H9 (cell line): ENCODE data around the gene CBLN3. TPM values are rescaled to one million over a fixed set of nuclear protein-coding genes. Genes with fewer than 3 reads are reported as not detected.

Experiments used
- DNase-seq: peaks from one replicate; pipeline ENCODE4 v3.0.0-alpha.2; 2017
- H2AFZ ChIP-seq: one replicate; pipeline ENCODE4 v1.6.1; 2013; ENCODE audit warnings: mild to moderate bottlenecking, low read length, control low read depth, moderate library complexity
- H2AK5ac ChIP-seq: 2 replicates; pipeline ENCODE4 v1.6.1; 2013; ENCODE audit warnings: low read length, control low read depth, mixed read lengths; ENCODE audit not compliant: insufficient read length
- H2BK120ac ChIP-seq: one replicate; pipeline ENCODE4 v1.6.1; 2013; ENCODE audit warnings: low read depth, mild to moderate bottlenecking, low read length, control low read depth, inconsistent platforms; ENCODE audit not compliant: poor library complexity, severe bottlenecking
- H2BK12ac ChIP-seq: 2 replicates; pipeline ENCODE4 v1.6.1; 2013; ENCODE audit warnings: low read length, control low read depth, mixed read lengths, low read depth; ENCODE audit not compliant: insufficient read length
- H2BK15ac ChIP-seq: 2 replicates; pipeline ENCODE4 v1.6.1; 2013; ENCODE audit warnings: low read depth, low read length, control low read depth
- H2BK20ac ChIP-seq: one replicate; pipeline ENCODE4 v1.6.1; 2013; ENCODE audit warnings: low read depth, mild to moderate bottlenecking, low read length, control low read depth, inconsistent platforms; ENCODE audit not compliant: poor library complexity, severe bottlenecking
- H2BK5ac ChIP-seq: 2 replicates; pipeline ENCODE4 v1.6.1; 2013; ENCODE audit warnings: low read length, control low read depth, mixed read lengths; ENCODE audit not compliant: insufficient read length
- H3K14ac ChIP-seq: 2 replicates; pipeline ENCODE4 v1.6.1; 2013; ENCODE audit warnings: low read length, control low read depth; ENCODE audit not compliant: insufficient read depth
- H3K18ac ChIP-seq: 2 replicates; pipeline ENCODE4 v1.6.1; 2013; ENCODE audit warnings: low read depth, mild to moderate bottlenecking, mixed read lengths, low read length, control low read depth; ENCODE audit not compliant: insufficient read length
- H3K23ac ChIP-seq: 2 replicates; pipeline ENCODE4 v1.6.1; 2013; ENCODE audit warnings: low read length, control low read depth, mixed read lengths, low read depth; ENCODE audit not compliant: insufficient read length
- H3K23me2 ChIP-seq: 2 replicates; pipeline ENCODE4 v1.6.1; 2013; ENCODE audit warnings: low read depth, mild to moderate bottlenecking, mixed read lengths, low read length, control low read depth; ENCODE audit not compliant: insufficient read length, poor library complexity, severe bottlenecking
- H3K27ac ChIP-seq: 2 replicates; pipeline ENCODE4 v1.5.1; 2013; ENCODE audit warnings: low read length, control low read depth, mixed read lengths, low read depth; ENCODE audit not compliant: insufficient read length
- H3K27me3 ChIP-seq: 2 replicates; pipeline ENCODE4 v1.6.1; 2013; ENCODE audit warnings: low read length, control low read depth, inconsistent platforms; ENCODE audit not compliant: insufficient read depth
- H3K4ac ChIP-seq: 2 replicates; pipeline ENCODE4 v1.6.1; 2013; ENCODE audit warnings: low read depth, mild to moderate bottlenecking, control low read depth, inconsistent platforms, low read length, moderate library complexity
- H3K4me1 ChIP-seq: 2 replicates; pipeline ENCODE4 v1.6.1; 2013; ENCODE audit warnings: low read length, control low read depth, inconsistent platforms; ENCODE audit not compliant: insufficient read depth
- H3K4me2 ChIP-seq: 2 replicates; pipeline ENCODE4 v1.6.1; 2013; ENCODE audit warnings: low read length, control low read depth, mixed read lengths; ENCODE audit not compliant: insufficient read length, insufficient read depth
- H3K56ac ChIP-seq: 2 replicates; pipeline ENCODE4 v1.6.1; 2013; ENCODE audit warnings: low read depth, mild to moderate bottlenecking, mixed read lengths, low read length, control low read depth; ENCODE audit not compliant: insufficient read length
- H3K79me1 ChIP-seq: 2 replicates; pipeline ENCODE4 v1.6.1; 2013; ENCODE audit warnings: low read depth, mild to moderate bottlenecking, moderate library complexity, low read length, control low read depth, inconsistent platforms; ENCODE audit not compliant: insufficient read depth, poor library complexity, severe bottlenecking
- H3K79me2 ChIP-seq: 2 replicates; pipeline ENCODE4 v1.6.1; 2013; ENCODE audit warnings: low read length, control low read depth, inconsistent platforms; ENCODE audit not compliant: insufficient read depth
- H3K9ac ChIP-seq: 2 replicates; pipeline ENCODE4 v1.6.1; 2013; ENCODE audit warnings: low read length, control low read depth, mixed read lengths; ENCODE audit not compliant: insufficient read length; ENCODE audit errors: extremely low read depth
- H3K9me3 ChIP-seq: one replicate; pipeline ENCODE4 v1.6.1; 2013; ENCODE audit warnings: low read depth, low read length, inconsistent platforms; ENCODE audit not compliant: control insufficient read depth
- H3T11ph ChIP-seq: one replicate; pipeline ENCODE4 v1.6.1; 2013; ENCODE audit warnings: mild to moderate bottlenecking, low read length, control low read depth, inconsistent platforms
- H4K20me1 ChIP-seq: one replicate; pipeline ENCODE4 v1.6.1; 2013; ENCODE audit not compliant: control insufficient read depth, insufficient read length, insufficient read depth
- H4K5ac ChIP-seq: 2 replicates; pipeline ENCODE4 v1.6.1; 2013; ENCODE audit warnings: low read depth, mild to moderate bottlenecking, mixed read lengths, low read length, control low read depth; ENCODE audit not compliant: insufficient read length
- H4K8ac ChIP-seq: replicated peaks from 2 replicates; pipeline ENCODE4 v1.6.1; 2013; ENCODE audit warnings: low read length, control low read depth, mixed read lengths, low read depth; ENCODE audit not compliant: insufficient read length
- H4K91ac ChIP-seq: 2 replicates; pipeline ENCODE4 v1.6.1; 2013; ENCODE audit warnings: low read depth, mild to moderate bottlenecking, moderate library complexity, mixed read lengths, low read length, control low read depth; ENCODE audit not compliant: insufficient read length
- H3K27ac Mint-ChIP-seq, 3 experiments: 2 replicates in 2 of 3; 3 replicates in 1 of 3; pipeline ENCODE4 v1.8.0; 2020 to 2021; ENCODE audit warnings: mixed read lengths in 3 of 3, mild to moderate bottlenecking in 1 of 3, moderate library complexity in 1 of 3
- H3K27me3 Mint-ChIP-seq: 2 replicates; pipeline ENCODE4 v1.8.0; 2021; ENCODE audit warnings: low read depth, mild to moderate bottlenecking, moderate library complexity, mixed read lengths
- H3K36me3 Mint-ChIP-seq, 3 experiments: 2 replicates in 2 of 3; 3 replicates in 1 of 3; pipeline ENCODE4 v1.8.0; 2020 to 2021; ENCODE audit warnings: low read depth in 3 of 3, mixed read lengths in 3 of 3; ENCODE audit not compliant: insufficient read depth in 1 of 3
- H3K4me1 Mint-ChIP-seq, 2 experiments: 2 replicates each; pipeline ENCODE4 v1.8.0; 2020; ENCODE audit warnings: mixed read lengths in 2 of 2
- H3K4me3 Mint-ChIP-seq, 2 experiments: 2 replicates in 1 of 2; 3 replicates in 1 of 2; pipeline ENCODE4 v1.8.0; 2020 to 2021; ENCODE audit warnings: mild to moderate bottlenecking in 2 of 2, mixed read lengths in 2 of 2, moderate library complexity in 1 of 2
- H3K9me3 Mint-ChIP-seq, 2 experiments: 2 replicates in 1 of 2; 3 replicates in 1 of 2; pipeline ENCODE4 v1.8.0; 2020; ENCODE audit warnings: mild to moderate bottlenecking in 2 of 2, mixed read lengths in 2 of 2, moderate library complexity in 1 of 2
- CTCF ChIP-seq: fragments of 200-600 bp; sonication (generic); conservative IDR thresholded peaks from 3 replicates; pipeline ENCODE4 v1.8.0; 2021; ENCODE audit warnings: antibody characterized with exemption, mild to moderate bottlenecking
- WGBS: extraction: QIAGEN DNeasy Blood & Tissue Kit; methylation state at CpG from one replicate; pipeline ENCODE4 v1.1.7; 2013; ENCODE audit warnings: missing lambda C conversion rate, low lambda C conversion rate, mixed read lengths; ENCODE audit not compliant: insufficient read length; ENCODE audit errors: extremely low coverage; 5-methylcytosine and 5-hydroxymethylcytosine counted together
- total RNA-seq: library from RNA; stranded (reverse); gene quantifications from 2 replicates; pipeline ENCODE4 v1.2.1, GENCODE V29; 2021

CBLN3 gene
- total RNA-seq, 1 experiment from 2014 or later: 0.39 TPM

- Mint-ChIP-seq H3K9me3 (no peaks in the 10 kb centered on the region), H3K36me3 (peaks cover 15 to 33% (median 24%) of the 10 kb centered on the region in 3 experiments; a peak in 6 of 7 replicates), H3K27ac (no peak overlapping the region), H3K27me3 (peaks cover 8% of the 10 kb centered on the region), H3K4me1 (peaks cover 2 to 3% of the 10 kb centered on the region in 2 experiments; a peak in 1 of 4 replicates), H3K4me3 (no peak overlapping the region)
- no peaks in the 10 kb centered on the region for H3K79me1 ChIP-seq
- H3K9me3 ChIP-seq: no peaks in the 10 kb centered on the region
- H2BK15ac ChIP-seq: no peak overlapping the region
- no peak overlapping the region for H2AK5ac ChIP-seq
- no peak overlapping the region for H3K18ac ChIP-seq
- H2AFZ ChIP-seq: no peak overlapping the region
- H3K27me3 ChIP-seq: no peaks in the 10 kb centered on the region; the same call in 1 of the 2 replicates
- H2BK20ac ChIP-seq: no peak overlapping the region
- no peak overlapping the region for H4K8ac ChIP-seq
- no peak overlapping the region for H2BK5ac ChIP-seq
- no peak overlapping the region for H2BK120ac ChIP-seq
- H3K14ac ChIP-seq: no peak overlapping the region
- DNase-seq: no peak
- H4K5ac ChIP-seq: no peak overlapping the region
- H3K4me2 ChIP-seq: no peak overlapping the region
- no peak overlapping the region for H3K56ac ChIP-seq
- H3K9ac ChIP-seq: no peak overlapping the region
- WGBS: no CpG with 5 or more reads among the region's 1 CpG
- no peak overlapping the region for H3K4ac ChIP-seq
- no peaks in the 10 kb centered on the region for H3K79me2 ChIP-seq
- no peak overlapping the region for H3K23ac ChIP-seq
- no peaks in the 10 kb centered on the region for H3K4me1 ChIP-seq
- H3K27ac ChIP-seq: no peak overlapping the region
- no peak overlapping the region for H3T11ph ChIP-seq
- no peaks in the 10 kb centered on the region for H4K20me1 ChIP-seq
- no peak overlapping the region for H2BK12ac ChIP-seq
- H3K23me2 ChIP-seq: no peaks in the 10 kb centered on the region
- no peak for TF ChIP-seq CTCF
- no peak overlapping the region for H4K91ac ChIP-seq
Observed at GRCh38 chr14:24414077-24414476, 15.4 kb downstream of the CBLN3 start.
